Hepatocyte (in vitro differentiated cells): Measurements from ENCODE around the gene GTF3C1. TPM values are rescaled to one million over a fixed set of nuclear protein-coding genes. Genes with fewer than 3 reads are reported as not detected.

Experiments
- DNase-seq: peaks from one replicate; pipeline ENCODE4 v3.0.0-alpha.2; 2016; ENCODE audit warnings: low spot score
- H2AFZ ChIP-seq: fragments of 200-600 bp; sonication (generic); 2 replicates; pipeline ENCODE4 v1.6.0; 2016; ENCODE audit warnings: antibody characterized with exemption, mild to moderate bottlenecking
- H3K27ac ChIP-seq: fragments of 200-600 bp; sonication (generic); 2 replicates; pipeline ENCODE4 v1.5.1; 2016; ENCODE audit warnings: mild to moderate bottlenecking
- H3K27me3 ChIP-seq: fragments of 200-600 bp; sonication (generic); 2 replicates; pipeline ENCODE4 v1.6.1; 2016
- H3K36me3 ChIP-seq: fragments of 200-600 bp; sonication (generic); replicated peaks from 2 replicates; pipeline ENCODE4 v1.5.1; 2016; ENCODE audit warnings: low read depth; ENCODE audit not compliant: insufficient read depth
- H3K4me1 ChIP-seq: fragments of 200-600 bp; sonication (generic); 2 replicates; pipeline ENCODE4 v1.5.1; 2016; ENCODE audit warnings: mild to moderate bottlenecking, moderate library complexity; ENCODE audit not compliant: insufficient read depth
- H3K4me2 ChIP-seq: fragments of 200-600 bp; sonication (generic); 2 replicates; pipeline ENCODE4 v1.6.0; 2016
- H3K4me3 ChIP-seq: fragments of 200-600 bp; sonication (generic); 2 replicates; pipeline ENCODE4 v1.5.1; 2016; ENCODE audit warnings: mild to moderate bottlenecking
- H3K79me2 ChIP-seq: fragments of 200-600 bp; sonication (generic); 2 replicates; pipeline ENCODE4 v1.6.0; 2017; ENCODE audit warnings: mild to moderate bottlenecking
- H3K9me2 ChIP-seq: fragments of 200-600 bp; sonication (generic); replicated peaks from 2 replicates; pipeline ENCODE4 v1.6.0; 2017; ENCODE audit warnings: mild to moderate bottlenecking; ENCODE audit not compliant: insufficient read depth
- H3K9me3 ChIP-seq: fragments of 200-600 bp; sonication (generic); 2 replicates; pipeline ENCODE4 v1.5.1; 2016; ENCODE audit warnings: low read depth, mild to moderate bottlenecking
- H4K20me1 ChIP-seq: fragments of 200-600 bp; sonication (generic); 2 replicates; pipeline ENCODE4 v1.6.0; 2016; ENCODE audit warnings: mild to moderate bottlenecking; ENCODE audit not compliant: insufficient read depth, poor library complexity, severe bottlenecking
- EZH2 ChIP-seq: fragments of 200-600 bp; sonication (generic); IDR thresholded peaks from 2 replicates; pipeline ENCODE4 v1.6.1; 2016; ENCODE audit warnings: antibody characterized with exemption, mild to moderate bottlenecking, borderline replicate concordance
- EZH2phosphoT487 ChIP-seq: fragments of 200-600 bp; sonication (generic); IDR thresholded peaks from one replicate; pipeline ENCODE4 v1.6.1; 2018; ENCODE audit warnings: antibody characterized with exemption, mild to moderate bottlenecking, low read depth, moderate library complexity; ENCODE audit not compliant: unreplicated experiment, severe bottlenecking
- WGBS: methylation state at CpG from one replicate; pipeline ENCODE4 v1.1.6; 2016; ENCODE audit warnings: low lambda C conversion rate; ENCODE audit errors: missing lambda C conversion rate; 5-methylcytosine and 5-hydroxymethylcytosine counted together
- polyA plus RNA-seq: library from polyadenylated mRNA; unstranded; fragments of >200 nt; fragmentation: Nextera tagmentation; extraction: Ambion mirVana; gene quantifications from 2 replicates; pipeline ENCODE4 v1.2.1, GENCODE V29; 2016
- total RNA-seq: library from RNA; depleted of rRNA; stranded (reverse); fragments of >200 nt; gene quantifications from 2 replicates; pipeline ENCODE4 v1.2.3, GENCODE V29; 2014
- TF ChIP-seq, protein P1 (sequence below): fragments of 200-600 bp; sonication (generic); IDR thresholded peaks from 2 replicates; pipeline ENCODE4 v1.5.1; 2016; ENCODE audit warnings: antibody characterized with exemption, mild to moderate bottlenecking; ENCODE audit not compliant: poor library complexity

GTF3C1 gene
- total and polyA plus RNA-seq, 2 experiments from 2014 or later: 41.5 to 59.6 TPM

DNA sequence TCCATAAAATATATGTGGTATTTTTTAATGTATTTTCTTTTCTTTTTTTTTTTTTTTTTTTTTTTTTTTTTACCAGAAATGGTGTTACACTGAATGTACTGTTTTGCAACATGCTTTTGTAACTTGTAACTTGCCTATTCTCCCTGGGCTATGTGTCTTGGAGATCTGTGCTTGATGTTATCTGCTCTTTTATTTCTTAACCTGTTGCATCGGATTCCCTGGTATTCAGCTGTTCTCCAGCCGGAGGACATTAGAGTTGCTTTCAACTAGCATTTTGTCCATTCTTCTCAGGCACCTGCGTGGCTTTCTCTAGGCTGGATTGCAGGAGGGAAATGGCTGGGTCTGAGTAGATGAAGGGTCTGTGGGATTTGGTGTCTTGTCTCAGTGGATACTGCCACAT lies 47.6 kb upstream of the GTF3C1 start:
- Histone ChIP-seq H3K4me2 (no peak overlapping the region), H3K9me2 (no peaks in the 10 kb centered on the region), H3K9me3 (no peaks in the 10 kb centered on the region), H4K20me1 (no peaks in the 10 kb centered on the region), H3K79me2 (no peaks in the 10 kb centered on the region), H3K27me3 (no peaks in the 10 kb centered on the region), H3K4me3 (no peak overlapping the region), H3K27ac (no peak overlapping the region), H3K36me3 (no peaks in the 10 kb centered on the region), H3K4me1 (no peaks in the 10 kb centered on the region), H2AFZ (no peak overlapping the region)
- 87% methylated on average over 3 of the region's 3 CpGs for WGBS
- no peak for TF ChIP-seq EZH2
- TF ChIP-seq, protein P1, sequence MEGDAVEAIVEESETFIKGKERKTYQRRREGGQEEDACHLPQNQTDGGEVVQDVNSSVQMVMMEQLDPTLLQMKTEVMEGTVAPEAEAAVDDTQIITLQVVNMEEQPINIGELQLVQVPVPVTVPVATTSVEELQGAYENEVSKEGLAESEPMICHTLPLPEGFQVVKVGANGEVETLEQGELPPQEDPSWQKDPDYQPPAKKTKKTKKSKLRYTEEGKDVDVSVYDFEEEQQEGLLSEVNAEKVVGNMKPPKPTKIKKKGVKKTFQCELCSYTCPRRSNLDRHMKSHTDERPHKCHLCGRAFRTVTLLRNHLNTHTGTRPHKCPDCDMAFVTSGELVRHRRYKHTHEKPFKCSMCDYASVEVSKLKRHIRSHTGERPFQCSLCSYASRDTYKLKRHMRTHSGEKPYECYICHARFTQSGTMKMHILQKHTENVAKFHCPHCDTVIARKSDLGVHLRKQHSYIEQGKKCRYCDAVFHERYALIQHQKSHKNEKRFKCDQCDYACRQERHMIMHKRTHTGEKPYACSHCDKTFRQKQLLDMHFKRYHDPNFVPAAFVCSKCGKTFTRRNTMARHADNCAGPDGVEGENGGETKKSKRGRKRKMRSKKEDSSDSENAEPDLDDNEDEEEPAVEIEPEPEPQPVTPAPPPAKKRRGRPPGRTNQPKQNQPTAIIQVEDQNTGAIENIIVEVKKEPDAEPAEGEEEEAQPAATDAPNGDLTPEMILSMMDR: no peak
- TF ChIP-seq EZH2phosphoT487: no peak
- DNase-seq: no peak

DNA sequence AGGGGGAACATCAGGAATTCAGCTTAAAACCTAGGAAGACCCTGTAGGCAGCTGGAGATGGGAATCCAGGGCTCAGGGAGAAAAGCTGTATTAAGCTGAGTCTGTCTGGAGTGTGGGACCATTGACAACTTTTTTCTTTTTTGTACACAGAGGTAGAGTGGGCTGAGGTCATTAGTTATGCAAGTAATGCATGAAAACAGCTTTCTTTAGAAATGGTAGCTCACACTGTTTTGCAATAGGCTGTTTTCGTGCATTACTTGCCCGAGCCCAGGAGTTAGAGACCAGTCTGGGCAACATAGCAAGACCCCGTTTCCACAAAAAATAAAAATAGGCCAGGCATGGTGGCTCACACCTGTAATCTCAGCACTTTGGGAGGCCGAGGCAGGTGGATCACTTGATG lies 46.7 kb upstream of the GTF3C1 start:
- no peaks in the 10 kb centered on the region for H3K9me2 ChIP-seq
- WGBS: 100% methylated on average over 4 of the region's 4 CpGs
- no peak overlapping the region for H3K4me3 ChIP-seq
- no peaks in the 10 kb centered on the region for H4K20me1 ChIP-seq
- no peak for TF ChIP-seq EZH2phosphoT487
- TF ChIP-seq, protein P1: no peak
- no peak for TF ChIP-seq EZH2
- H2AFZ ChIP-seq: no peak overlapping the region
- no peak overlapping the region for H3K4me2 ChIP-seq
- no peak overlapping the region for H3K27ac ChIP-seq
- no peaks in the 10 kb centered on the region for H3K79me2 ChIP-seq
- no peaks in the 10 kb centered on the region for H3K4me1 ChIP-seq
- H3K9me3 ChIP-seq: no peaks in the 10 kb centered on the region
- no peaks in the 10 kb centered on the region for H3K27me3 ChIP-seq
- DNase-seq: no peak
- H3K36me3 ChIP-seq: no peaks in the 10 kb centered on the region

DNA sequence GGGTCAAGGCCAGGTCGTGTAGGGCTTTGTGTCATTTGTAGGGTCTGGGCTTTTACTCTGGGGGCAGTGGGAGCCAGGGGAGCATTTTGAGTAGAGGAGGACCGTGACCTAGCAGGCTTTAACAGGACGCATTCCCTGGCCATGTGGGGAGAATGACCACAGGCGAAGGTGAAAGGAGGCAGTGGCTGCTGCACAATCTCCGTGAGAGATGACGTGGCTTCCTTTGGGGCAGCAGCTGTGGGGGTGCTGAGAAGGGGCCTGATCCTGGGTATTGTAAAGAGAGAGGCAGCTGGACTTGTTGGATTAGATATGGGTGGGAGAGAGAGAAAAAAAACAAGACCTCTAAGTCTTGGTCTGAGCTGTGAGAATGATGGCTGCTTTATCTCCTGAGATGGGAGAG lies 46.3 kb upstream of the GTF3C1 start:
- H3K4me2 ChIP-seq: no peak overlapping the region
- DNase-seq: no peak

More for the DNA sequence above, 46.3 kb upstream of the GTF3C1 start:
- Histone ChIP-seq H2AFZ (no peak overlapping the region), H3K4me1 (no peaks in the 10 kb centered on the region), H3K9me2 (no peaks in the 10 kb centered on the region), H3K36me3 (no peaks in the 10 kb centered on the region), H3K79me2 (no peaks in the 10 kb centered on the region), H3K4me3 (no peak overlapping the region), H3K9me3 (no peaks in the 10 kb centered on the region), H3K27me3 (no peaks in the 10 kb centered on the region), H3K27ac (no peak overlapping the region), H4K20me1 (no peaks in the 10 kb centered on the region)
- WGBS: 75% methylated on average over 6 of the region's 6 CpGs
- TF ChIP-seq EZH2phosphoT487 (no peak), EZH2 (no peak)
- TF ChIP-seq, protein P1: no peak
